ENCODE measurements around the gene METTL2A.
"Not testable (repeated sequence)": the region's sequence is repeated elsewhere in the genome, so short reads cannot be mapped to it uniquely, and the experiment has no call there.

The METTL2A gene

GRCh38 chr17:62423647-62424461 lies at the start of gene METTL2A:
Gene METTL2A (plus strand): TSS chr17:62423897. CDS start chr17:62423903, 6 bp downstream.
- Mint-ChIP-seq H3K4me1 (ENCODE audit: low read depth) (peaks cover 19% of the 10 kb centered on the region), H3K27ac (peak within 1 kb of the TSS; percentile 82), H3K36me3 (ENCODE audit: low read depth) (peaks cover 29% of the 10 kb centered on the region), H3K4me3 (peak within 1 kb of the TSS; percentile 88)
- not testable (repeated sequence) for H3K27me3 Mint-ChIP-seq, H3K9me3 Mint-ChIP-seq
- intact Hi-C loops (cut with micrococcal nuclease) = loop anchor here (5.0 kb wide), 1 partner anchor 63 kb away; no protein-coding TSS in a partner anchor

DNA sequence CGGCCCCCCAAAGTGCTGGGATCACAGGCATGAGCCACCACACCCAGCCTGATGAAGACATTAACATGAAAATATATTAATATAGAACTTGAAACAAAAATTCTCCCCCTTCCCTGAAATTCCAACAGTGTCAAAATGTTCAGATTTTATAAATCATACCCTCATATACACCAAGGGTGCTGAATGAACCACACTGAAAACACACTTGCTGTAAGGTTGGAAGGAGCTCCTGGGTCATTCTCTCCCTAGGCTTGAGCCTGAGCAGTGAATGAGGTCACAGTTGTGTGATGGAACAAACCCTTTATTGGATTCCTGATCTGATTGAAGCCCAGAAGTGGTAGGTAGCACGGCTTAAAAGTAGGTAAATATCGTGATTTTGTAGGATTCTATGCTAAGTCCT lies 43.4 kb upstream of the METTL2A start, which contains the start of gene EFCAB3:
Gene EFCAB3 (plus strand): TSS at position 301 of the 400 bp plus-strand sequence. CDS start 2,427 bp downstream, outside the sequence.
- Mint-ChIP-seq H3K4me3 (no peak within 1 kb of the TSS), H3K9me3 (no peaks in the 10 kb centered on the region), H3K36me3 (ENCODE audit: low read depth) (no peaks in the 10 kb centered on the region), H3K27ac (no peak within 1 kb of the TSS), H3K27me3 (peaks cover 1% of the 10 kb centered on the region), H3K4me1 (ENCODE audit: low read depth) (no peaks in the 10 kb centered on the region)
- intact Hi-C loops (cut with micrococcal nuclease) = no loop called here

- peaks cover 1% of the 10 kb centered on the region for H3K27me3 Mint-ChIP-seq
- H3K36me3 Mint-ChIP-seq (ENCODE audit: low read depth) = no peaks in the 10 kb centered on the region
- intact Hi-C loops (cut with micrococcal nuclease) = no loop called here
- H3K9me3 Mint-ChIP-seq = no peaks in the 10 kb centered on the region
- no peak overlapping the region for H3K27ac Mint-ChIP-seq
- no peaks in the 10 kb centered on the region for H3K4me1 Mint-ChIP-seq (ENCODE audit: low read depth)
- no peak overlapping the region for H3K4me3 Mint-ChIP-seq
Measured at GRCh38 chr17:62381561-62381960, 42.1 kb upstream of the METTL2A start.

- Mint-ChIP-seq H3K4me1 (ENCODE audit: low read depth) (peaks cover 6% of the 10 kb centered on the region), H3K36me3 (ENCODE audit: low read depth) (no peaks in the 10 kb centered on the region), H3K4me3 (no peak overlapping the region), H3K27ac (no peak overlapping the region), H3K27me3 (peaks cover 3% of the 10 kb centered on the region), H3K9me3 (no peaks in the 10 kb centered on the region)
- intact Hi-C loops (cut with micrococcal nuclease) = no loop called here
Measured at GRCh38 chr17:62388856-62389255, 34.8 kb upstream of the METTL2A start.

DNA sequence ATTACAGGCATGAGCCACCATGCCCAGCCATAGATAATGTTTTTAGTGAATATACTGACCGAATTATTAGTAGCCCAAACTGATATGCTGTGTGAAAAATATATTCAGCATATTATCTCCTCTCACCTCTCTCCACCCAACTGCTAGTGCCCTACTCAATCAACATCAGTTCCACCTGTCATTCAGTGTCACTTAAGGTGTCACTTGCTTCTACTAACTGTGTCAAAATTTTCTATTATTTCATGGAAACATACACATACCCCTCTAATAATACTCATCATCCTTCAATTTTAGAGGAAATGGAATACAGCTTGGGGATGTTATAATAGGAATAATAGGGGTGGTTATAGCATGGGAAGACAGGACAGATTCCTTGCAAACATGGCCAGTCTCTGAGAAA lies 30.8 kb upstream of the METTL2A start:
- Mint-ChIP-seq H3K27me3 (peaks cover 7% of the 10 kb centered on the region), H3K4me1 (ENCODE audit: low read depth) (peaks cover 6% of the 10 kb centered on the region), H3K9me3 (no peaks in the 10 kb centered on the region), H3K27ac (no peak overlapping the region), H3K36me3 (ENCODE audit: low read depth) (no peaks in the 10 kb centered on the region), H3K4me3 (no peak overlapping the region)
- intact Hi-C loops (cut with micrococcal nuclease) = no loop called here

GRCh38 chr17:62398891-62399290 lies 24.8 kb upstream of the METTL2A start:
- H3K27me3 Mint-ChIP-seq = peaks cover 4% of the 10 kb centered on the region
- no peak overlapping the region for H3K4me3 Mint-ChIP-seq
- no peaks in the 10 kb centered on the region for H3K9me3 Mint-ChIP-seq
- H3K27ac Mint-ChIP-seq = no peak overlapping the region
- intact Hi-C loops (cut with micrococcal nuclease) = no loop called here
- no peaks in the 10 kb centered on the region for H3K36me3 Mint-ChIP-seq (ENCODE audit: low read depth)
- H3K4me1 Mint-ChIP-seq (ENCODE audit: low read depth) = no peaks in the 10 kb centered on the region

DNA sequence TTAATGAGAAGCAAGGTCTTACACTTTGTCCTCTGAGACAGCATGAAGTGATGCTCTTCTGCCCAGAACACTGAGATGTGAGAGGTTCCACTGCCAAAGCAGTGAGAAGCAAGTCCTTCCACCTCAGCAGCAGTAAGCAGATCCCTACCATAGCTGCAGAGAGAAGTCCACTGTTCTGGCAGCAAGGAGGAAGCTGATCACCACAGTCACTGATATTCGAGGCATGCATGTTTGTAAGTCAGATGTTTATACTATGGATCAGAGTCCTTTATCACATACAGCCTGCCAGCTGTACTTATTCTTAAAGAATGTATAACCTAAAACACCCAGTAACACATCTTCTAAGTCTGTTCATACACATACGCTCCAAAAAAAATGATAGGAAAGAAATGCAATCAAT lies 18.2 kb upstream of the METTL2A start:
- Mint-ChIP-seq H3K27ac (no peak overlapping the region), H3K36me3 (ENCODE audit: low read depth) (no peaks in the 10 kb centered on the region), H3K27me3 (no peaks in the 10 kb centered on the region), H3K4me1 (ENCODE audit: low read depth) (no peaks in the 10 kb centered on the region), H3K4me3 (no peak overlapping the region), H3K9me3 (no peaks in the 10 kb centered on the region)
- intact Hi-C loops (cut with micrococcal nuclease) = no loop called here

- H3K27ac Mint-ChIP-seq; H3K36me3 Mint-ChIP-seq (ENCODE audit: low read depth); intact Hi-C loops (cut with micrococcal nuclease); H3K9me3 Mint-ChIP-seq; H3K4me1 Mint-ChIP-seq (ENCODE audit: low read depth); H3K27me3 Mint-ChIP-seq; H3K4me3 Mint-ChIP-seq: not testable (repeated sequence)
Measured at GRCh38 chr17:62413090-62413489, 10.6 kb upstream of the METTL2A start.

GRCh38 chr17:62426214-62426613 lies 2.5 kb downstream of the METTL2A start:
- intact Hi-C loops (cut with micrococcal nuclease); H3K9me3 Mint-ChIP-seq; H3K27me3 Mint-ChIP-seq; H3K27ac Mint-ChIP-seq; H3K4me3 Mint-ChIP-seq: not testable (repeated sequence)
- Mint-ChIP-seq H3K4me1 (ENCODE audit: low read depth) (peaks cover 19% of the 10 kb centered on the region), H3K36me3 (ENCODE audit: low read depth) (peaks cover 43% of the 10 kb centered on the region)

DNA sequence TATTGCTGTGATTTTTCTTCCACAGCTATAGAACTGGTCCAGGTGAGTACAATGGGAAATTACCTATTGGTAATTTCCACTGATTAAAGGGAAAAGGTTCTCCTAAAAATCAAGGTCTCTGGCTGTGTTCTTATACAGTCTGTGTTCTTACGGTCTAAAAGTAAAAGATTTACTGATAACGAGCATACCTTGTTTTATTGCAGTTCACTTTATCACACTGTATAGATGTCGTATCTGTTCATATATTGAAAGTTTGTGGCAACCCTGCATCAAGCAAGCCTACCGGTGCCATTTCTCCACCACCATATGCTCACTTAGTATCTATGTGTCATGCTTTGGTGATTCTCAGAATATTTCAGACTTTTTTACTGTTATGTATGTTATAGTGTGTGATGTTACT lies 11.6 kb downstream of the METTL2A start:
- H3K9me3 Mint-ChIP-seq; H3K4me1 Mint-ChIP-seq (ENCODE audit: low read depth); H3K27me3 Mint-ChIP-seq; intact Hi-C loops (cut with micrococcal nuclease); H3K27ac Mint-ChIP-seq; H3K4me3 Mint-ChIP-seq: not testable (repeated sequence)
- peaks cover 60% of the 10 kb centered on the region for H3K36me3 Mint-ChIP-seq (ENCODE audit: low read depth)

DNA sequence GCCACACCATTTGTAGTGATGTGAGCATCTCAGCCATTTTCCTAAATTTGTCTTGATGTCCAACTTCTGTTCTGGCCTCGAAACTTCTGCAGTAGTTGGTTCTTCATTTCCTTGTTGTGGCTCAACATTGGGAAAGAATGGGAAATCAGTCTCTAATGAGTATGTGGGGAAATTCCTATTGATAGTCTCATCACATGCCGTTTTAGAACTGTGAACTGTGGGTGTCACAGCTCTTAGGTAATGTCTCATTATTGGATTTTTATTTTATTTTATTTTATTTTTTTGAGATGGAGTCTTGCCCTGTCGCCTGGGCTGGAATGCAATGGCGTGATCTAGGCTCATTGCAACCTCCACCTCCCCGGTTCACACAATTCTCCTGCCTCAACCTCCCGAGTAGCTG lies 17.5 kb downstream of the METTL2A start:
- H3K36me3 Mint-ChIP-seq (ENCODE audit: low read depth) = peaks cover 84% of the 10 kb centered on the region
- intact Hi-C loops (cut with micrococcal nuclease); H3K27ac Mint-ChIP-seq; H3K4me1 Mint-ChIP-seq (ENCODE audit: low read depth); H3K9me3 Mint-ChIP-seq; H3K4me3 Mint-ChIP-seq; H3K27me3 Mint-ChIP-seq: not testable (repeated sequence)

GRCh38 chr17:62444063-62444462 lies 20.4 kb downstream of the METTL2A start:
- H3K27me3 Mint-ChIP-seq = no peaks in the 10 kb centered on the region
- intact Hi-C loops (cut with micrococcal nuclease) = no loop called here
- H3K9me3 Mint-ChIP-seq = no peaks in the 10 kb centered on the region
- H3K36me3 Mint-ChIP-seq (ENCODE audit: low read depth) = peaks cover 95% of the 10 kb centered on the region
- no peaks in the 10 kb centered on the region for H3K4me1 Mint-ChIP-seq (ENCODE audit: low read depth)
- H3K4me3 Mint-ChIP-seq = no peak overlapping the region
- H3K27ac Mint-ChIP-seq = no peak overlapping the region

DNA sequence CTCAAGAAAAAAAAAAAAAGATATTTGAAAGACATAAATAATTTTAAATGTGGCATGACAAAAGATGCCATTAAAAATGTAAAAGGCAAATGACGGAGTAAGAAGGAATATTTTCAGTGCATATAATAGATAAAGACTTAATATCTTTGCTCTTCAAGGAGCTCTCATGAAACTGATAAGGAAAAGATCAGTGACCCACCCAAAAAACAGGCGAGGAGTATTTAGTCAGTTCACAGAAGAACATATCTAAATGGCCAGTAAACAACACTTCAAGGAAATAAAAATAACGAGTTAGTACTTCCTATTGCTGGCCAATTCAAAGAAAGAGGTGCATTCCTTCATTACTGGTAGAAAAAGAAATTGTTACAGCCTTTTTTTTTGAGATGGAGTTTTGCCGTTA lies 22.1 kb downstream of the METTL2A start:
- intact Hi-C loops (cut with micrococcal nuclease); H3K27ac Mint-ChIP-seq; H3K27me3 Mint-ChIP-seq; H3K4me3 Mint-ChIP-seq; H3K4me1 Mint-ChIP-seq (ENCODE audit: low read depth); H3K9me3 Mint-ChIP-seq: not testable (repeated sequence)
- peaks cover 86% of the 10 kb centered on the region for H3K36me3 Mint-ChIP-seq (ENCODE audit: low read depth)

DNA sequence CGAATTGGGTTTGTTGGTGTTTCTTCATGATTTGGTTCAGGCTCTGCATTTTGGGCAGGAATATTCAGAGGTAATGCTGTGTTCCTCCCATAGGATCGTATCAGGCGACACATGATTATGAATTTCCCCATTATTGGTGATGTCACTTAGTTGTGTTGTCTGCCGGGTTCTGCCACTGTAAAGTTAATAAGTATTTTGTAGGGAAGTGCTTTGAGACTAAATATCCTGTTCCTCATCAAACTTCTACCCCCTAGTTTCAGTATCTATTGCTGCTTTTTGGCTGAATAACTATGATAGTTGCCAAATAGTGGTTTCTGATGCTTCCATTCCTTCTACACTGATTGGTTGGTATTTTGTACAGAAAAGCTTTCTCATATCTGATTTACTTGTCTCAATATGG lies 28.5 kb downstream of the METTL2A start:
- peak overlapping the region; percentile 45 for H3K27ac Mint-ChIP-seq
- H3K9me3 Mint-ChIP-seq; H3K4me3 Mint-ChIP-seq; intact Hi-C loops (cut with micrococcal nuclease); H3K27me3 Mint-ChIP-seq; H3K4me1 Mint-ChIP-seq (ENCODE audit: low read depth): not testable (repeated sequence)
- H3K36me3 Mint-ChIP-seq (ENCODE audit: low read depth) = peaks cover 27% of the 10 kb centered on the region

DNA sequence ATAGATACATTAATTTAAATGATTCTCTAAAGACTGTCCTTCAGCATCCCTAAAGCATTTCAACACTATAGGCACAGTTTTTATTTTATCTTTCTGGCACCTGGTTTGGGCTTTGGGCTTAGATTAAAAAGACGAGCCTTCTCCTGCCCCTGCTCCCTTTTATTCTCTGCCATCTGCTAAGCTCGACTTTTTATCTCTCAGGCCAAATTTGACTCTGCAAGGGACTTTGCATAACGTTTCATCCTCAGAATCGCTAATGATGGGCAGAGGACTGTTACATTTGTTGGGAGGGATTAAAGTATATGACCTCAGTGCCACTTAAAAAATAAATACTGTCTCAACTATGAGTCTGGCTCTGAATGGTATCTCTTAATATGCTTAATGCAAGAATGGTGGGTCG lies 29.3 kb downstream of the METTL2A start:
- H3K9me3 Mint-ChIP-seq; H3K27me3 Mint-ChIP-seq; intact Hi-C loops (cut with micrococcal nuclease); H3K4me3 Mint-ChIP-seq; H3K4me1 Mint-ChIP-seq (ENCODE audit: low read depth); H3K27ac Mint-ChIP-seq: not testable (repeated sequence)
- peaks cover 19% of the 10 kb centered on the region for H3K36me3 Mint-ChIP-seq (ENCODE audit: low read depth)
